Measurements from ENCODE around the gene OPHN1.

The OPHN1 gene

GRCh38 chrX:68433155-68433980 lies at the start of gene OPHN1:
Gene OPHN1 (minus strand): TSS chrX:68433495. CDS start chrX:68433020, 475 bp downstream.
- Histone ChIP-seq H3K4me3 (ENCODE audit: low read depth in 1 of 2, low read length in 2 of 2) (peak within 1 kb of the TSS; percentile 75 to 79), H3K27me3 (ENCODE audit: control insufficient read depth in 1 of 2, insufficient read depth in 2 of 2, low read length in 2 of 2) (no peaks in the 10 kb centered on the region), H3K4me1 (ENCODE audit: control insufficient read depth in 1 of 2, insufficient read depth in 2 of 2, low read length in 2 of 2) (peaks cover 5 to 8% of the 10 kb centered on the region in 2 donors), H3K9me3 (ENCODE audit: control insufficient read depth in 1 of 2, low read length in 2 of 2) (no peaks in the 10 kb centered on the region), H3K36me3 (ENCODE audit: control insufficient read depth in 1 of 2, insufficient read depth in 2 of 2, low read length in 2 of 2) (no peaks in the 10 kb centered on the region), H3K27ac (ENCODE audit: low read depth, low read length) (peak within 1 kb of the TSS; percentile 70), H3K9ac (ENCODE audit: low read depth in 1 of 2, low read length in 2 of 2) (peak within 1 kb of the TSS; percentile 44 to 64)

GRCh38 chrX:68480969-68481368 lies 47.7 kb upstream of the OPHN1 start:
- no peak overlapping the region for H3K9ac ChIP-seq (ENCODE audit: low read depth in 1 of 2, low read length in 2 of 2)
- H3K27ac ChIP-seq (ENCODE audit: low read depth, low read length), result no peak overlapping the region
- H3K4me1 ChIP-seq (ENCODE audit: control insufficient read depth in 1 of 2, insufficient read depth in 2 of 2, low read length in 2 of 2), result no peaks in the 10 kb centered on the region
- H3K9me3 ChIP-seq (ENCODE audit: control insufficient read depth in 1 of 2, low read length in 2 of 2), result no peaks in the 10 kb centered on the region
- H3K36me3 ChIP-seq (ENCODE audit: control insufficient read depth in 1 of 2, insufficient read depth in 2 of 2, low read length in 2 of 2), result no peaks in the 10 kb centered on the region
- no peaks in the 10 kb centered on the region for H3K27me3 ChIP-seq (ENCODE audit: control insufficient read depth in 1 of 2, insufficient read depth in 2 of 2, low read length in 2 of 2)
- no peak overlapping the region for H3K4me3 ChIP-seq (ENCODE audit: low read depth in 1 of 2, low read length in 2 of 2)

DNA sequence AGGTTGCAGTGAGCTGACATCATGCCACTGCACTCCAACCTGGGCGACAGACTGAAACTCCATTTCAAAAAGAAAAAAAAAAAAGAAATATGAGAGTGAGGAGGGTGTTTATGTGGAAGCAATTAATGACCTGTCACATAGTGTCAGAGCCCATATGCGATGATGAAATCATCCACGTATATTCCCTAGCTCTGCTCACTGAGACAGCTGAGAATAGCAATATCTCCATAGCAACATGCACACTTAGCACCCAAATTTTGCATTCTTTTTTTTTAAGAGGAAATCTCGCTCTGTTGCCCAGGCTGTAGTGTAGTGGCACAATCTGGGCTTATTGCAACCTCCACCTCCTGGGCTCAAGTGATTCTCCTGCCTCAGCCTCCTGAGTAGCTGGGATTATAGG lies 31.5 kb upstream of the OPHN1 start:
- no peaks in the 10 kb centered on the region for H3K36me3 ChIP-seq (ENCODE audit: control insufficient read depth in 1 of 2, insufficient read depth in 2 of 2, low read length in 2 of 2)
- H3K9ac ChIP-seq (ENCODE audit: low read depth in 1 of 2, low read length in 2 of 2), result no peak overlapping the region
- H3K4me1 ChIP-seq (ENCODE audit: control insufficient read depth in 1 of 2, insufficient read depth in 2 of 2, low read length in 2 of 2), result no peaks in the 10 kb centered on the region
- no peaks in the 10 kb centered on the region for H3K9me3 ChIP-seq (ENCODE audit: control insufficient read depth in 1 of 2, low read length in 2 of 2)
- H3K27me3 ChIP-seq (ENCODE audit: control insufficient read depth in 1 of 2, insufficient read depth in 2 of 2, low read length in 2 of 2), result no peaks in the 10 kb centered on the region
- H3K4me3 ChIP-seq (ENCODE audit: low read depth in 1 of 2, low read length in 2 of 2), result no peak overlapping the region
- H3K27ac ChIP-seq (ENCODE audit: low read depth, low read length), result no peak overlapping the region

- no peak overlapping the region for H3K4me3 ChIP-seq (ENCODE audit: low read depth in 1 of 2, low read length in 2 of 2)
- no peak overlapping the region for H3K9ac ChIP-seq (ENCODE audit: low read depth in 1 of 2, low read length in 2 of 2)
- no peaks in the 10 kb centered on the region for H3K9me3 ChIP-seq (ENCODE audit: control insufficient read depth in 1 of 2, low read length in 2 of 2)
- no peak overlapping the region for H3K27ac ChIP-seq (ENCODE audit: low read depth, low read length)
- no peaks in the 10 kb centered on the region for H3K36me3 ChIP-seq (ENCODE audit: control insufficient read depth in 1 of 2, insufficient read depth in 2 of 2, low read length in 2 of 2)
- H3K27me3 ChIP-seq (ENCODE audit: control insufficient read depth in 1 of 2, insufficient read depth in 2 of 2, low read length in 2 of 2), result no peaks in the 10 kb centered on the region
- H3K4me1 ChIP-seq (ENCODE audit: control insufficient read depth in 1 of 2, insufficient read depth in 2 of 2, low read length in 2 of 2), result no peaks in the 10 kb centered on the region
Measured at GRCh38 chrX:68463880-68464279, 30.6 kb upstream of the OPHN1 start.

- Histone ChIP-seq H3K9me3 (ENCODE audit: control insufficient read depth in 1 of 2, low read length in 2 of 2) (no peaks in the 10 kb centered on the region), H3K4me3 (ENCODE audit: low read depth in 1 of 2, low read length in 2 of 2) (no peak overlapping the region), H3K36me3 (ENCODE audit: control insufficient read depth in 1 of 2, insufficient read depth in 2 of 2, low read length in 2 of 2) (no peaks in the 10 kb centered on the region), H3K4me1 (ENCODE audit: control insufficient read depth in 1 of 2, insufficient read depth in 2 of 2, low read length in 2 of 2) (no peaks in the 10 kb centered on the region), H3K9ac (ENCODE audit: low read depth in 1 of 2, low read length in 2 of 2) (no peak overlapping the region), H3K27ac (ENCODE audit: low read depth, low read length) (no peak overlapping the region), H3K27me3 (ENCODE audit: control insufficient read depth in 1 of 2, insufficient read depth in 2 of 2, low read length in 2 of 2) (no peaks in the 10 kb centered on the region)
Measured at GRCh38 chrX:68462653-68463052, 29.4 kb upstream of the OPHN1 start.

DNA sequence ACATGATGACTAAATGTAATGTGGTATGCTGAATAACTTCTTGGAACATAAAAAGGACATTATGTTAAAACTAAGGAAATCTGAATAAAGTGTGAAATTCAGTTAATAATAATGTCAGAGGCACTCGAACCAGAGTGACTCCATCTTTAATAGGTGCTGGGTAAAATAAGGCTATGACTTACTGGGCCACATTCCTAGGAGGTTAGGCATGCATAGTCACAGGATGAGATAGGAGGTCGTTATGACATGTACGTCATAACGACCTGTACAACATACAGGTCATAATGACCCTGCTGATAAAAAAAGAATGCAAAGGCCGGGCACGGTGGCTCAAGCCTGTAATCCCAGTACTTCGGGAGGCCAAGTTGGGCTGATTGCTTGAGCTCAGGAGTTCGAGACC lies 28.9 kb upstream of the OPHN1 start:
- Histone ChIP-seq H3K4me1 (ENCODE audit: control insufficient read depth in 1 of 2, insufficient read depth in 2 of 2, low read length in 2 of 2) (no peaks in the 10 kb centered on the region), H3K27ac (ENCODE audit: low read depth, low read length) (no peak overlapping the region), H3K9me3 (ENCODE audit: control insufficient read depth in 1 of 2, low read length in 2 of 2) (no peaks in the 10 kb centered on the region), H3K36me3 (ENCODE audit: control insufficient read depth in 1 of 2, insufficient read depth in 2 of 2, low read length in 2 of 2) (no peaks in the 10 kb centered on the region), H3K27me3 (ENCODE audit: control insufficient read depth in 1 of 2, insufficient read depth in 2 of 2, low read length in 2 of 2) (no peaks in the 10 kb centered on the region), H3K4me3 (ENCODE audit: low read depth in 1 of 2, low read length in 2 of 2) (no peak overlapping the region), H3K9ac (ENCODE audit: low read depth in 1 of 2, low read length in 2 of 2) (no peak overlapping the region)

DNA sequence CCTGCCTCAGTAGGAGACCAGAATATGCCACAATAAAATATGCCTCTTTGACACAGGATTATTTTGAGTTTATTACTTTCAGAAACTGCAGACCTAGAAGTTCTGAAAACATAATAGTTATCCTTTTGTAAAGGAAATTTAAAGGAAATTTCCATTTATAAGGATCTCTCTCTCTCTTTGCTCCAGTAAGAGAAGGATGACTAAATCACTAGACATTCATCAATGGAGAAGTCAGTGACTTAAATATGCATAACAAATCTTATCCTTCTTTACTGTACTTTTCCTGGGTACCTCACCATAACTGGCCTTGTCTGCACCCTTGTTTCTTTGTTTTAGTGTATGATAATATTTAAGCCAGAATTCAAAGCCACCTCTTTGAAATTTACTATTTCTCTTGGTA lies 28.3 kb upstream of the OPHN1 start:
- no peaks in the 10 kb centered on the region for H3K9me3 ChIP-seq (ENCODE audit: control insufficient read depth in 1 of 2, low read length in 2 of 2)

DNA sequence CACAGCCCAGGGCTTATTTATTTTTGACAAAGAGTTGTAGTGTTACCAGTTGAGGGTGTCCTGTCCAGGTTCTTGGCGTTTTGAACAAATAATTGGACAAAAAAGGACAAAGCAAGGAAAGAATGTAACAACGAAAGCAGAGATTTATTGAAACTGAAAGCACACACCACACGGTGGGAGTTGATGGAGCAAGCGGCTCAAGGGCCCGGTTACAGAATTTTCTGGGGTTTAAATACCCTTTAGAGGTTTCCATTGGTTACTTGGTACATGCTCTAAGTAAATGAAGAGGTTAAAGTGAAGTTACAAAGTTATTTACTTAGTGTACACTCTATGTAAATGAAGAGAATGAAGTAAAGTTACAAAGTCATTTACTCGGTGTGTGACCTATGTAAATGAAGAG lies 27.8 kb upstream of the OPHN1 start:
- Histone ChIP-seq H3K27ac (ENCODE audit: low read depth, low read length) (no peak overlapping the region), H3K36me3 (ENCODE audit: control insufficient read depth in 1 of 2, insufficient read depth in 2 of 2, low read length in 2 of 2) (no peaks in the 10 kb centered on the region)

More for the DNA sequence above, 28.3 kb upstream of the OPHN1 start:
- H3K9ac ChIP-seq (ENCODE audit: low read depth in 1 of 2, low read length in 2 of 2), result no peak overlapping the region
- no peaks in the 10 kb centered on the region for H3K27me3 ChIP-seq (ENCODE audit: control insufficient read depth in 1 of 2, insufficient read depth in 2 of 2, low read length in 2 of 2)
- no peaks in the 10 kb centered on the region for H3K4me1 ChIP-seq (ENCODE audit: control insufficient read depth in 1 of 2, insufficient read depth in 2 of 2, low read length in 2 of 2)
- H3K27ac ChIP-seq (ENCODE audit: low read depth, low read length), result no peak overlapping the region
- no peak overlapping the region for H3K4me3 ChIP-seq (ENCODE audit: low read depth in 1 of 2, low read length in 2 of 2)
- H3K36me3 ChIP-seq (ENCODE audit: control insufficient read depth in 1 of 2, insufficient read depth in 2 of 2, low read length in 2 of 2), result no peaks in the 10 kb centered on the region

DNA sequence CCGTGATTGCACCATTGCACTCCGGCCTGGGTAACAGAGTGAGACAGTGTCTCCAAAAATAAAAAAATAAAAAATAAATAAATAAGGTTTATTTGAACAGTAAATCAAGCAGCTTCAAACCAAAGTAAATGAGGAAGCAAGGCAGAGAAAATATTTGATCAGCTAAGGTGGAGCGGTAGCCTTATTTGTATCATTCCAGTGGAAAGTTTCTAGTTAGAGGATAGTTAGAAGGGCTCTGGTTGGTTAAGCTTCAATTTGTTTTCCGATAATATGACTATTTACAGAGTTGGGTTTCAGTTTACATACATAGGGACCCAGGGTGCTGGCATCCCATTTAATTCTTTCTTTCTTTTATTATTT lies 21.8 kb upstream of the OPHN1 start:
- Histone ChIP-seq H3K4me3 (ENCODE audit: low read depth in 1 of 2, low read length in 2 of 2) (no peak overlapping the region), H3K4me1 (ENCODE audit: control insufficient read depth in 1 of 2, insufficient read depth in 2 of 2, low read length in 2 of 2) (no peaks in the 10 kb centered on the region), H3K9ac (ENCODE audit: low read depth in 1 of 2, low read length in 2 of 2) (no peak overlapping the region), H3K36me3 (ENCODE audit: control insufficient read depth in 1 of 2, insufficient read depth in 2 of 2, low read length in 2 of 2) (no peaks in the 10 kb centered on the region), H3K9me3 (ENCODE audit: control insufficient read depth in 1 of 2, low read length in 2 of 2) (no peaks in the 10 kb centered on the region), H3K27me3 (ENCODE audit: control insufficient read depth in 1 of 2, insufficient read depth in 2 of 2, low read length in 2 of 2) (no peaks in the 10 kb centered on the region), H3K27ac (ENCODE audit: low read depth, low read length) (no peak overlapping the region)

More for the DNA sequence above, 27.8 kb upstream of the OPHN1 start:
- H3K27me3 ChIP-seq (ENCODE audit: control insufficient read depth in 1 of 2, insufficient read depth in 2 of 2, low read length in 2 of 2), result no peaks in the 10 kb centered on the region
- H3K4me1 ChIP-seq (ENCODE audit: control insufficient read depth in 1 of 2, insufficient read depth in 2 of 2, low read length in 2 of 2), result no peaks in the 10 kb centered on the region
- H3K9me3 ChIP-seq (ENCODE audit: control insufficient read depth in 1 of 2, low read length in 2 of 2), result no peaks in the 10 kb centered on the region
- H3K4me3 ChIP-seq (ENCODE audit: low read depth in 1 of 2, low read length in 2 of 2), result no peak overlapping the region
- no peak overlapping the region for H3K9ac ChIP-seq (ENCODE audit: low read depth in 1 of 2, low read length in 2 of 2)

- H3K9ac ChIP-seq (ENCODE audit: low read depth in 1 of 2, low read length in 2 of 2), result no peak overlapping the region
- H3K27ac ChIP-seq (ENCODE audit: low read depth, low read length), result no peak overlapping the region
- H3K27me3 ChIP-seq (ENCODE audit: control insufficient read depth in 1 of 2, insufficient read depth in 2 of 2, low read length in 2 of 2), result no peaks in the 10 kb centered on the region
- H3K36me3 ChIP-seq (ENCODE audit: control insufficient read depth in 1 of 2, insufficient read depth in 2 of 2, low read length in 2 of 2), result no peaks in the 10 kb centered on the region
- H3K9me3 ChIP-seq (ENCODE audit: control insufficient read depth in 1 of 2, low read length in 2 of 2), result no peaks in the 10 kb centered on the region
- H3K4me1 ChIP-seq (ENCODE audit: control insufficient read depth in 1 of 2, insufficient read depth in 2 of 2, low read length in 2 of 2), result no peaks in the 10 kb centered on the region
- no peak overlapping the region for H3K4me3 ChIP-seq (ENCODE audit: low read depth in 1 of 2, low read length in 2 of 2)
Measured at GRCh38 chrX:68454476-68455150, 21.3 kb upstream of the OPHN1 start.
